HepG2 (cell line): Measurements from ENCODE around the gene GFER. TPM values are rescaled to one million over a fixed set of nuclear protein-coding genes. Genes with fewer than 3 reads are reported as not detected.

Source experiments
- AKAP8 ChIP-seq: sonication (generic); formaldehyde crosslinking; IDR thresholded peaks from 2 replicates; pipeline ENCODE4 v1.5.1; 2020; ENCODE audit warnings: mild to moderate bottlenecking, missing genetic modification reagents
- ATRX ChIP-seq: sonication (generic); formaldehyde crosslinking; IDR thresholded peaks from 2 replicates; pipeline ENCODE4 v1.4.0; 2020; ENCODE audit warnings: missing genetic modification reagents, borderline replicate concordance
- BORCS8-MEF2B ChIP-seq: sonication (generic); formaldehyde crosslinking; IDR thresholded peaks from 2 replicates; pipeline ENCODE4 v1.8.0; 2022; ENCODE audit warnings: mild to moderate bottlenecking, missing genetic modification reagents
- GABPA ChIP-seq, 2 experiments: IDR thresholded peaks; 2 replicates each; pipeline ENCODE4 v1.6.1; 2011 to 2016; ENCODE audit warnings: low read depth in 2 of 2, low read length in 1 of 2, missing biosample characterization in 1 of 2, missing genetic modification characterization in 1 of 2
- MAFG ChIP-seq: sonication (generic); formaldehyde crosslinking; IDR thresholded peaks from 2 replicates; pipeline ENCODE4 v1.5.1; 2020; ENCODE audit warnings: mild to moderate bottlenecking, missing genetic modification reagents
- NFKBIZ ChIP-seq: IDR thresholded peaks from 2 replicates; pipeline ENCODE4 v1.6.1; 2018; ENCODE audit warnings: missing genetic modification reagents, missing compliant biosample characterization
- NR1H2 ChIP-seq: sonication (generic); formaldehyde crosslinking; IDR thresholded peaks from 2 replicates; pipeline ENCODE4 v1.8.1; 2022; ENCODE audit warnings: low read depth, missing genetic modification reagents, borderline replicate concordance
- POLR2AphosphoS5 ChIP-seq: IDR thresholded peaks from 2 replicates; pipeline ENCODE4 v1.6.1; 2012; ENCODE audit warnings: low read depth, low read length
- RFX3 ChIP-seq: IDR thresholded peaks from 2 replicates; pipeline ENCODE4 v1.6.1; 2016; ENCODE audit warnings: missing biosample characterization, missing genetic modification reagents
- SRSF9 ChIP-seq: fragments of 200-400 bp; formaldehyde crosslinking; IDR thresholded peaks from 2 replicates; pipeline ENCODE4 v1.6.1; 2018; ENCODE audit warnings: borderline replicate concordance, mild to moderate bottlenecking, low read depth, low read length; ENCODE audit not compliant: insufficient read depth, poor library complexity, severe bottlenecking
- ZBTB8A ChIP-seq: sonication (generic); formaldehyde crosslinking; IDR thresholded peaks from 2 replicates; pipeline ENCODE4 v1.4.0; 2020; ENCODE audit warnings: mild to moderate bottlenecking, low read depth, missing genetic modification reagents, borderline replicate concordance
- ZNF30 ChIP-seq: sonication (generic); formaldehyde crosslinking; IDR thresholded peaks from 2 replicates; pipeline ENCODE4 v1.5.0; 2020; ENCODE audit warnings: mild to moderate bottlenecking, missing genetic modification reagents
- ZNF432 ChIP-seq: sonication (generic); formaldehyde crosslinking; IDR thresholded peaks from 2 replicates; pipeline ENCODE4 v1.5.0; 2020; ENCODE audit warnings: missing genetic modification reagents, mild to moderate bottlenecking, borderline replicate concordance
- ZNF678 ChIP-seq: sonication (generic); formaldehyde crosslinking; IDR thresholded peaks from 2 replicates; pipeline ENCODE4 v1.4.0; 2020; ENCODE audit warnings: mild to moderate bottlenecking, missing genetic modification reagents
- ZNF761 ChIP-seq: sonication (generic); formaldehyde crosslinking; conservative IDR thresholded peaks from 2 replicates; pipeline ENCODE4 v1.4.0; 2020; ENCODE audit warnings: mild to moderate bottlenecking, missing genetic modification reagents
- ZNF792 ChIP-seq: IDR thresholded peaks from 2 replicates; pipeline ENCODE4 v1.6.1; 2016
- polyA plus RNA-seq, 8 experiments: library from polyadenylated mRNA; depleted of rRNA in 3 of 8; stranded (reverse) in 7 of 8; unstranded in 1 of 8; fragments of >200 nt; fragmentation: Illumina TruSeq in 4 of 8; extraction: Trizol in 4 of 8; gene quantifications; 2 replicates each; pipeline versions ENCODE4 v1.2.1 to v1.2.3, GENCODE V29; 2011 to 2016; ENCODE audit warnings: low read depth in 4 of 8, missing spikeins in 1 of 8, mixed read lengths in 1 of 8; ENCODE audit not compliant: insufficient read depth in 1 of 8
- total RNA-seq, 5 experiments: library from RNA; depleted of rRNA; stranded (reverse); fragments of >200 nt; fragmentation: Illumina TruSeq; extraction: Trizol; gene quantifications; 2 replicates each; pipeline ENCODE4 v1.2.3, GENCODE V29; 2016; ENCODE audit warnings: low read depth in 1 of 5
- TF ChIP-seq, protein P1 (sequence below): sonication (generic); formaldehyde crosslinking; IDR thresholded peaks from 2 replicates; pipeline ENCODE4 v1.4.0; 2020; ENCODE audit warnings: missing genetic modification reagents, borderline replicate concordance
- TF ChIP-seq, protein P2 (sequence below): sonication (generic); formaldehyde crosslinking; IDR thresholded peaks from 2 replicates; pipeline ENCODE4 v1.5.0; 2020; ENCODE audit warnings: missing genetic modification reagents
- TF ChIP-seq, protein P3 (sequence below): sonication (generic); formaldehyde crosslinking; conservative IDR thresholded peaks from 2 replicates; pipeline ENCODE4 v1.8.0; 2022; ENCODE audit warnings: mild to moderate bottlenecking, moderate library complexity, missing genetic modification reagents
- TF ChIP-seq, protein P4 (sequence below): IDR thresholded peaks from 2 replicates; pipeline ENCODE4 v1.6.1; 2016

The GFER gene
- total and polyA plus RNA-seq, 2 of the 13 experiments (the other 11 are each of a cell fraction or from before 2014, with no cell fraction given), result 28.6 to 71.7 TPM

DNA sequence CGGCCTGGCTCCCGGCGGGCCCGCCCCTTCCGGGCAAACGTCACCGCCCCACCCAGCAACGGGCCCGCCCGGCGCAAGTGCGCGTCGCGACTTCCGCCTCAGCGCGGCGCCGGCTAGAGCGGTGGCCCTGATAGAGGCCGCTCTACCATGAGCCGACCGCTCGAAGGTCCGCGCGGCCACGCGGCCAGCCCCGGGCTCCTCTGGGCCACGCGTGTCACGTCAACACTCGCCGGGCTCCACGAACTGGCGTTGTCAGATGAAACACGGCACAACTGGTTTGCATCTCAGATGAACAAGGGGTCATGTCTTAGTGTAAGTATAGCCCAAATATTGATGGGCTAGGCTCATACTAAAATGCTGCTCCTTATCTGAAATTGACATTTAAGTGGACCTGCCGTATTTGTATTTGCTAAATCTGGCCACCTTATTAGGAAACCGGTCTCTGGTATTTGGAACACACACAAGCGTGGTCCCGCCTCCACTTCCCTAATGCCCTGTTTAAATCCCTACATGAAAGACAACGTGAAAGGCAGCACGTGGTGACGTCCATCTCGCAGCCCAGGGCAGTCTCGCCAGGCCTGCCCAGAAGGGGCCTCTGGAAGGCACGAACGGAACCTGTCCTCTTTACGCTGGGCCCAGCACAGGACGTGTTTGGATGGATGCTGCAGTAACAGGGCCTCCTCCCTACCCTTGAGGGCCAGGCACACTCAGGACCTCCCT, 26.0 kb downstream of the GFER start, which contains the start of gene ZNF598 (continued):
- TF ChIP-seq, protein P1, sequence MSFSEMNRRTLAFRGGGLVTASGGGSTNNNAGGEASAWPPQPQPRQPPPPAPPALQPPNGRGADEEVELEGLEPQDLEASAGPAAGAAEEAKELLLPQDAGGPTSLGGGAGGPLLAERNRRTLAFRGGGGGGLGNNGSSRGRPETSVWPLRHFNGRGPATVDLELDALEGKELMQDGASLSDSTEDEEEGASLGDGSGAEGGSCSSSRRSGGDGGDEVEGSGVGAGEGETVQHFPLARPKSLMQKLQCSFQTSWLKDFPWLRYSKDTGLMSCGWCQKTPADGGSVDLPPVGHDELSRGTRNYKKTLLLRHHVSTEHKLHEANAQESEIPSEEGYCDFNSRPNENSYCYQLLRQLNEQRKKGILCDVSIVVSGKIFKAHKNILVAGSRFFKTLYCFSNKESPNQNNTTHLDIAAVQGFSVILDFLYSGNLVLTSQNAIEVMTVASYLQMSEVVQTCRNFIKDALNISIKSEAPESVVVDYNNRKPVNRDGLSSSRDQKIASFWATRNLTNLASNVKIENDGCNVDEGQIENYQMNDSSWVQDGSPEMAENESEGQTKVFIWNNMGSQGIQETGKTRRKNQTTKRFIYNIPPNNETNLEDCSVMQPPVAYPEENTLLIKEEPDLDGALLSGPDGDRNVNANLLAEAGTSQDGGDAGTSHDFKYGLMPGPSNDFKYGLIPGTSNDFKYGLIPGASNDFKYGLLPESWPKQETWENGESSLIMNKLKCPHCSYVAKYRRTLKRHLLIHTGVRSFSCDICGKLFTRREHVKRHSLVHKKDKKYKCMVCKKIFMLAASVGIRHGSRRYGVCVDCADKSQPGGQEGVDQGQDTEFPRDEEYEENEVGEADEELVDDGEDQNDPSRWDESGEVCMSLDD (CRISPR knock-in tag), result no peak
- TF ChIP-seq MAFG (CRISPR knock-in tag) (no peak), NR1H2 (no peak), AKAP8 (CRISPR knock-in tag) (no peak), GABPA (IDR thresholded peaks at IDR 0.05; ENCODE audit: low read depth, low read length) (peak; percentile 89), GABPA (CRISPR knock-in tag; IDR thresholded peaks at IDR 0.05; ENCODE audit: low read depth) (peak; percentile 87), POLR2AphosphoS5 (peak; percentile 44), ZNF30 (CRISPR knock-in tag) (no peak), SRSF9 (no peak), ZNF678 (CRISPR knock-in tag) (no peak), BORCS8-MEF2B (CRISPR knock-in tag) (no peak; the same call in none of the 2 replicates), NFKBIZ (CRISPR knock-in tag) (peak; percentile 69; the same call in 1 of the 2 replicates), ZBTB8A (no peak), ZNF792 (0 out of 2 replicates have a peak, but pooled peaks have one; percentile 36), RFX3 (CRISPR knock-in tag) (no peak), ATRX (no peak), ZNF761 (CRISPR knock-in tag) (no peak; the same call in 1 of the 2 replicates), ZNF432 (no peak)
- TF ChIP-seq, protein P2, sequence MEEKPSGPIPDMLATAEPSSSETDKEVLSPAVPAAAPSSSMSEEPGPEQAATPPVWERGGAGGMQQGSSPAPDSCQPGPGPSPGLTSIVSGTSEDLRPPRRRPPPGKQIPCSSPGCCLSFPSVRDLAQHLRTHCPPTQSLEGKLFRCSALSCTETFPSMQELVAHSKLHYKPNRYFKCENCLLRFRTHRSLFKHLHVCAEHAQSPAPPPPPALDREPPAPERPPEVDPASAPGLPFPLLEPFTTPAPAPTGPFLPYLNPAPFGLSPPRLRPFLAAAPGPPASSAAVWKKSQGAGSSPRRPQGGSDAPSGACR (CRISPR knock-in tag), result peak; percentile 78; the same call in 1 of the 2 replicates
- TF ChIP-seq, protein P3, sequence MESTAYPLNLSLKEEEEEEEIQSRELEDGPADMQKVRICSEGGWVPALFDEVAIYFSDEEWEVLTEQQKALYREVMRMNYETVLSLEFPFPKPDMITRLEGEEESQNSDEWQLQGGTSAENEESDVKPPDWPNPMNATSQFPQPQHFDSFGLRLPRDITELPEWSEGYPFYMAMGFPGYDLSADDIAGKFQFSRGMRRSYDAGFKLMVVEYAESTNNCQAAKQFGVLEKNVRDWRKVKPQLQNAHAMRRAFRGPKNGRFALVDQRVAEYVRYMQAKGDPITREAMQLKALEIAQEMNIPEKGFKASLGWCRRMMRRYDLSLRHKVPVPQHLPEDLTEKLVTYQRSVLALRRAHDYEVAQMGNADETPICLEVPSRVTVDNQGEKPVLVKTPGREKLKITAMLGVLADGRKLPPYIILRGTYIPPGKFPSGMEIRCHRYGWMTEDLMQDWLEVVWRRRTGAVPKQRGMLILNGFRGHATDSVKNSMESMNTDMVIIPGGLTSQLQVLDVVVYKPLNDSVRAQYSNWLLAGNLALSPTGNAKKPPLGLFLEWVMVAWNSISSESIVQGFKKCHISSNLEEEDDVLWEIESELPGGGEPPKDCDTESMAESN (CRISPR knock-in tag), result peak; percentile 70
- TF ChIP-seq, protein P4, sequence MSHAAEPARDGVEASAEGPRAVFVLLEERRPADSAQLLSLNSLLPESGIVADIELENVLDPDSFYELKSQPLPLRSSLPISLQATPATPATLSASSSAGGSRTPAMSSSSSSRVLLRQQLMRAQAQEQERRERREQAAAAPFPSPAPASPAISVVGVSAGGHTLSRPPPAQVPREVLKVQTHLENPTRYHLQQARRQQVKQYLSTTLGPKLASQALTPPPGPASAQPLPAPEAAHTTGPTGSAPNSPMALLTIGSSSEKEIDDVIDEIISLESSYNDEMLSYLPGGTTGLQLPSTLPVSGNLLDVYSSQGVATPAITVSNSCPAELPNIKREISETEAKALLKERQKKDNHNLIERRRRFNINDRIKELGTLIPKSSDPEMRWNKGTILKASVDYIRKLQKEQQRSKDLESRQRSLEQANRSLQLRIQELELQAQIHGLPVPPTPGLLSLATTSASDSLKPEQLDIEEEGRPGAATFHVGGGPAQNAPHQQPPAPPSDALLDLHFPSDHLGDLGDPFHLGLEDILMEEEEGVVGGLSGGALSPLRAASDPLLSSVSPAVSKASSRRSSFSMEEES, result no peak
